Stimulated activated CD4-positive, alpha-beta T cell treated with anti-CD3 and anti-CD28 coated beads, Interleukin-4, amount 100 ng/mL, for 4 hours (primary cell): ENCODE results near the gene TUBD1.
"Not testable (repeated sequence)": the region's sequence is repeated elsewhere in the genome, so short reads cannot be mapped to it uniquely, and the experiment has no call there.

Experiments used
- DNase-seq, 2 experiments: peaks; one replicate each; pipeline ENCODE4 v3.0.0-alpha.2; 2020

Gene TUBD1

GRCh38 chr17:59842901-59843652, 49.7 kb downstream of the TUBD1 start:
- DNase-seq, result peak; percentile 56 to 83

- DNase-seq, result not testable (repeated sequence)
Measured at GRCh38 chr17:59841882-59842263, 50.9 kb downstream of the TUBD1 start.

DNA sequence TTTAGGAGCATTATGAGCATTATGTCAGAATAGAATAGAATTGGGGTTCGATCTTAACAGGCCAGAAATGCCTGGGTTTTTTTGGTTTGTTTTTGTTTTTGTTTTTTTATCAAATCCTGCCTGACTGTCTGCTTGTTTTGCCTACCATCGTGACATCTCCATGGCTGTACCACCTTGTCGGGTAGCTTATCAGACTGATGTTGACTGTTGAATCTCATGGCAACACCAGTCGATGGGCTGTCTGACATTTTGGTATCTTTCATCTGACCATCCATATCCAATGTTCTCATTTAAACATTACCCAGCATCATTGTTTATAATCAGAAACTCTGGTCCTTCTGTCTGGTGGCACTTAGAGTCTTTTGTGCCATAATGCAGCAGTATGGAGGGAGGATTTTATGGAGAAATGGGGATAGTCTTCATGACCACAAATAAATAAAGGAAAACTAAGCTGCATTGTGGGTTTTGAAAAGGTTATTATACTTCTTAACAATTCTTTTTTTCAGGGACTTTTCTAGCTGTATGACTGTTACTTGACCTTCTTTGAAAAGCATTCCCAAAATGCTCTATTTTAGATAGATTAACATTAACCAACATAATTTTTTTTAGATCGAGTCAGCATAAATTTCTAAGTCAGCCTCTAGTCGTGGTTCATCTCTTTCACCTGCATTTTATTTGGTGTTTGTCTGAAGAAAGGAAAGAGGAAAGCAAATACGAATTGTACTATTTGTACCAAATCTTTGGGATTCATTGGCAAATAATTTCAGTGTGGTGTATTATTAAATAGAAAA, 51.5 kb downstream of the TUBD1 start:
- DNase-seq, result peak in 1 of 2 experiments; percentile 30

DNA sequence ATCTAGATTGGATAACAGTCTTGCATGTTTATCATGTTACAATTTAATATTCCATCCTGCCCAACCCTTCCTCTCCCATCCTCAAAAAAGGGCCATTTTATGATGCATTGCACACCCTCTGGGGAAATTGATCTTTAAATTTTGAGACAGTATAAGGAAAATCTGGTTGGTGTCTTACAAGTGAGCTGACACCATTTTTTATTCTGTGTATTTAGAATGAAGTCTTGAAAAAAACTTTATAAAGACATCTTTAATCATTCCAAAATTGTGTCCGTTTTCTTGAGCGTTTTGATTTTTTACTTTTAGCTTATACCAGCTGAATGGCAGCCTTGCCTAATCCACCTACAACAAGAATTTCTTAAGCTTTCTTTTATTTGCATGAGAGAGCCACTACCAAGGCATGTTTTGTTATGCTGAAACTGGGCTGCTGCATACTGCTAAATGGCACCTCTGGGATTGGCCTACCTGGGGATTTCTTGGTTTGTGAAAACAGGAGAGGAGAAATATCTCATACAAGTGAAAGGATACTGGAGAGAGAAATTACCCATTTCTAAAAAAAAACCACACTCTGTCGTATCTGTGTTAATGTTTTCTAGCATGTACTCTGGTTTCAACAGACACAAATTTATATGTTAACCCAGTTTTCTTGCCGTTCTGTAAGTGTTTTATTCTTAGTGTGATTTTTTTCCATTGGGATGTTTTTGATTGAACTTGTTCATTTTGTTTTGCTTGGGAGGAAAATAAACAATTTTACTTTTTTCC, 52.2 kb downstream of the TUBD1 start:
- DNase-seq, result peak in 1 of 2 experiments; percentile 29

DNA sequence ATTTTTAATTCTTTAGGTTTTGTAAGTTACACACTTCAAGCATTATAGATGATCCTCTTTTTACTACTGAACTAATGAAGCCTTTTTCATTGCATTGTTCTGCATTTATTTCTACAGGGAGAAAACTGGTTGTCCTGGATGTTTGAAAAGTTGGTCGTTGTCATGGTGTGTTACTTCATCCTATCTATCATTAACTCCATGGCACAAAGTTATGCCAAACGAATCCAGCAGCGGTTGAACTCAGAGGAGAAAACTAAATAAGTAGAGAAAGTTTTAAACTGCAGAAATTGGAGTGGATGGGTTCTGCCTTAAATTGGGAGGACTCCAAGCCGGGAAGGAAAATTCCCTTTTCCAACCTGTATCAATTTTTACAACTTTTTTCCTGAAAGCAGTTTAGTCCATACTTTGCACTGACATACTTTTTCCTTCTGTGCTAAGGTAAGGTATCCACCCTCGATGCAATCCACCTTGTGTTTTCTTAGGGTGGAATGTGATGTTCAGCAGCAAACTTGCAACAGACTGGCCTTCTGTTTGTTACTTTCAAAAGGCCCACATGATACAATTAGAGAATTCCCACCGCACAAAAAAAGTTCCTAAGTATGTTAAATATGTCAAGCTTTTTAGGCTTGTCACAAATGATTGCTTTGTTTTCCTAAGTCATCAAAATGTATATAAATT, 53.0 kb downstream of the TUBD1 start:
- DNase-seq, result no peak

- DNase-seq, result peak in 1 of 2 experiments; percentile 51
Measured at GRCh38 chr17:59838052-59838916, 54.5 kb downstream of the TUBD1 start.

GRCh38 chr17:59837308-59838051, 55.3 kb downstream of the TUBD1 start:
- peak in 1 of 2 experiments; percentile 78 for DNase-seq

GRCh38 chr17:59832883-59833379, 59.8 kb downstream of the TUBD1 start:
- DNase-seq, result no peak

GRCh38 chr17:59830846-59831486, 61.8 kb downstream of the TUBD1 start:
- DNase-seq, result no peak

- peak in 1 of 2 experiments; percentile 37 for DNase-seq
Measured at GRCh38 chr17:59830007-59830630, 62.6 kb downstream of the TUBD1 start.

DNA sequence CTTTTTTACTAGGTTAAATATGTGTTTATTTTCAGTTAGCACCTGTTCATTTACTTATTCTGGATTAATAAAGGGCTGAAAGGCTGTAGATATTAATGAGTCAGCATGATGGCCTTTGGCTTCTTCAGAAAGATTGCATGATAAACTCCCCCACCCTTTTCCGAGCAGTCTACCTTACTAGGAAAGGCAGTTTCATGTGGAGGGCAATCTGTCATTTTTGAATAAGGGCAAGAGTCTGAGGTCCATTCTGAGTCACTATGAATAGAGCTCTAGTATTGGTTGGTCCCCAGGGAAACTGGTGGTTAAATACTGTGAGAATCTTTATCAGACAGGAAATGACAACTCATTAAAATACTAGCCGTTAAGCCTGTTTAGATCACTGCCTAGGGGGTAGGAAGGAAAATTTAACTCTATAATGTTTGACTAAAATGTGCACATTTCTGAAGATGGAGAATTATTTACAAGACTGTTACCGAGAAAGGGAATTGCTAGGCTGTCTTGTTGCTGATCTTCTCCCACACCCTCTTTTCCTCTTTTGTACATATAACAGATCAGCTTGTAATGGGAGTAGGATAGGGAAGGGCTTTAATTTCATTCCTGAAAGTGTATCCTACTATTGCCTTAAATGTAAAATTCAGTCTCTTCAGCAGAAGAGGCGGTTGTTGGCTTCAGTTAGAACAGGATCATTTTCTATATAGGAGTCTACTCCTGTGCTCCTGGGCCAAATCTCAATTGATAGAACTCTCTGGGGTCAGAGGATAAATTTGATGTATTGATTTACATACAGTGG, 63.3 kb downstream of the TUBD1 start:
- peak in 1 of 2 experiments; percentile 65 for DNase-seq

GRCh38 chr17:59828819-59829216, 63.9 kb downstream of the TUBD1 start:
- peak in 1 of 2 experiments; percentile 37 for DNase-seq

DNA sequence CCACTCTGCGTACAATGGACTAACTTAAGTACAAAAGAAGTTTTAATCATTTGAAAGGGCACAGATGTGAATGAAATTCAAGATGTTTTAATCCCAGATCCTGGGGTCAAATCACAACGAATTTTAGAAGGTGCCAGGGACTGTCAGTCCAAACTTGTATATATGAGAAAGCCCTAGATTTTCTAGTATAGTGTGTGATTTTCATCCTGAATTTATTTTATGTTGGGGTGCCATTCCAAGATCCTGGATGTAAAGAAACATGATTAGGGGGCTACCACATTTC, 64.3 kb downstream of the TUBD1 start:
- DNase-seq, result no peak

DNA sequence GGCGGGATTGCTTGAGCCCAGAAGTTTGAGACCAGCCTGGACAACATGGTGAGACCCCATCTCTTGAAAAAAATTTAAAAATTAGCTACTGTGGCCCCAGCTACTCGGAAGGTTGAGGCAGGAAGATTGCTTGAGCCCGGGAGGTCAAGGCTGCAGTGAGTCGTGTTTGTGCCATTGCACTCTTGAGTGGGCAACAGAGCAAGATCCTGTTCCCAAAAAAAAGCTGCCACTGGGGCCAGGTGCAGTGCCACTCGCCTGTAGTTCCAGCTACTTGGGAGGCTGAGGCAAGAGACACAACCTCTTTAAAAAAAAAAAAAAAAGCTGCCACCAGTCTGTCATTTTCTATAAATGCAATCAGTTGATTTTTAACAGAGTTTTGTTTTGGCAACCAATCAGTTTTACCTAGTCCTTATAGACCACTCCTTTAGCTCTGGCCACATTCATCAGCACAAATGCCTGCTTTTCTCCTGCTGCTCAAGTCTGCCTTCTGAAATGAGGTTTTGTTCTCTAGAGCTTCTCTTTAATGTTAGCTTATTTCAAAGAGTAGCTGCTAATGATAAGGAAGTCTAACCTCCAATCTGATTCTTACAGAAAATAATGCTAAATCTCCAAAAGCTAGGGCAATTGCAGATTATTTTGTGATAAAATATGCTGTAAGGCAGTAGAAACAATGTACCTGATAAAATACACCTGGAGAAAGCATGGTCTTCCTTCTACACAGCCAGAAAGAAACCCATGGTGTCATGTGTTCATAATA, 64.8 kb downstream of the TUBD1 start:
- DNase-seq, result no peak

GRCh38 chr17:59826706-59827453, 65.9 kb downstream of the TUBD1 start:
- DNase-seq, result no peak

- DNase-seq, result peak in 1 of 2 experiments; percentile 63
Measured at GRCh38 chr17:59825533-59826322, 67.0 kb downstream of the TUBD1 start.

GRCh38 chr17:59815965-59816364, 76.8 kb downstream of the TUBD1 start:
- DNase-seq, result no peak
